Aortic smooth muscle cell (primary cell): ENCODE data around the gene DUSP28. TPM values are rescaled to one million over a fixed set of nuclear protein-coding genes. Genes with fewer than 3 reads are reported as not detected.

Experiments
- total RNA-seq: library from RNA; depleted of rRNA; stranded (reverse); fragments of >200 nt; gene quantifications from 2 replicates; pipeline ENCODE4 v1.2.3, GENCODE V29; 2014

The DUSP28 gene, protein sequence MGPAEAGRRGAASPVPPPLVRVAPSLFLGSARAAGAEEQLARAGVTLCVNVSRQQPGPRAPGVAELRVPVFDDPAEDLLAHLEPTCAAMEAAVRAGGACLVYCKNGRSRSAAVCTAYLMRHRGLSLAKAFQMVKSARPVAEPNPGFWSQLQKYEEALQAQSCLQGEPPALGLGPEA
- 3.4 and 3.5 TPM in 2 replicates for total RNA-seq

DNA sequence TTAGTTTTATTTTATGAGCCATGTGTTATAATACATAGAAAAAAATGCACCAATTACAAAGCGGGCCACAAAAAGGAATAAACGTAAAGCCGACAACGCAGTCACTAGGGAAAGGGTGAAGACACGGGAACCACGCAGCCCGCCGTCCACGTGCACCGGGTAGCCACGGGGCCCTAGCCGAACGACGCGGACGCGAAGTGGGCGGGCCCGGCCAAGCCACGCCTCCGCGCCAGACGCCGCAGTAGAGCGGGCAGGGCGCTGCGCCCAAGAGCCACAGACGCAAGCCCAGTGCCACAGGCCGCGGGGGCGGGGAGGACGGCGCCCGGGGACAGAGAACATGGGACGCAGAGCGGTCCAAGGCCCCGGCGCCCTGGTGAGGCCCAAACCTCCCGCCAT is at the start of gene DUSP28:
DUSP28 (plus strand) TSS at position 274 of the 396 bp plus-strand sequence. CDS start 328 bp downstream, outside the sequence.

DNA sequence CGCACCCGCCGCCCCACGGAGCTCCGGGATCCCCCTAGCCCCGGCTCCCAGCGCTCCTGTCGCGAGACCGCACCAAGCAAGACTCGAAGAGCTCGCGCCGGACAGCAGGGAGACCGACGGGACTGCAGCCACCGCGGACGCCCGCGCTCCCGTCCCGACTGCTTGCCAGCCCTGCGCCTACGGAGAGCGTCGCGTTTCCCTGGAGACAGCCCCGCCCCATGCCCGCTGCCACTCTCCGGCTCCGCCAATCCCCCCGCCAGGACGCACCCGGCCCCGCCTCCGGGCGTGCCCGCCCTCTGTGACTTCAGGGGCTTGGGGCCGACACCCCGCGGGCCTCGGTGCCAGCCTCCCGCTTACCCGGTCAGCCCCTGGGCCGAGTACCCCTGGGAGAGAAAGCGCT is 2.3 kb upstream of the DUSP28 start, which contains the start of gene ANKMY1:
ANKMY1 (minus strand) TSS at position 181 of the 400 bp plus-strand sequence. CDS start 653 bp downstream, outside the sequence.

GRCh38 chr2:240567872-240568677 is 7.9 kb downstream of the DUSP28 start, which contains the start of gene RNPEPL1:
Gene RNPEPL1, plus strand, starts transcription at chr2:240568484. Its CDS starts 103 bp downstream, at chr2:240568587.

DNA sequence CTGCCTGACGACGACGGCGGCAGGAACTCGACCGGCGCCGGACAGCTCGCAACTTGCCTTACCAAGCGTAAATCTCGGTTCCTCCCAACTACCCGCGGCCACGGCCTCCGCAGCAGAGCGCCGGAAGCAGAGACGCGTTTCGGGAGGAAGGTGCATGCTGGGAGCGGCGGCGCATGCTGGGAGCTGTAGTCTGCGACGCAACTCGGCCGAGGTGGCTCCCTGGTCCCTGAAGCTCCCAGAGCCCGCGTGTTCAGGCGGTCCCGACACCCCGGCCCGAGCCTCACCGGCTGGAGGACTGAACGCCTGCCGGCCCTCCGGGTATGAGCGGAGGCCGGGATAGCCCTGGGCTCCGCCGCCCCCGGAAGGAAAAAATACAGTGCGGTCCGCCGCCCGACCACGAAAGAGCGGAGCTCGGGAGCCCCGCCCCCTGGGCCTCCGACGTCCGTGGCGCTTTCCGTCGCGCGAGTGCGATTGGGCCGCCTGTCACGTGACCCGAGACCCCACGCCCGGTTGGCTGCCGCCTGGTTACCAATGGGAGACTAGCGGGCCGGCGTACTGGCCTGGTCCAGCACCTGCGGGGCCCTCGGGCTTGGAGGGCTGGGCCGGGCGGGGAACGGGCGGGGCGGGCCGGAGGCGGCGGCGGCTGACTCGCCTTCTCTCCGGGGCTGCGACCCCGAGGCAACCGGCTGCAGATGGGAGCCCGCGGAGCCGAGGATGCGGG is 26.2 kb downstream of the DUSP28 start, which contains the start of gene CAPN10:
CAPN10 (plus strand) TSS at position 537 of the 721 bp plus-strand sequence; CDS start at position 715, 178 bp downstream.

Other genes starting within 250 kb of the DUSP28 start
- 71.6 and 107 TPM in 2 replicates for gene GPC1, start 124.7 kb upstream of the DUSP28 start, total RNA-seq
- 5.0 and 5.5 TPM in 2 replicates for gene ANKMY1, start 2.4 kb upstream of the DUSP28 start, total RNA-seq
- gene RNPEPL1, start 8.1 kb downstream of the DUSP28 start, total RNA-seq: 11.1 and 17.8 TPM in 2 replicates
- 19.0 and 22.3 TPM in 2 replicates for gene CAPN10, start 26.4 kb downstream of the DUSP28 start, total RNA-seq
- gene GPR35, start 65.1 kb downstream of the DUSP28 start, total RNA-seq: 0.19 and 0.26 TPM in 2 replicates
- not detected in 2 replicates for gene AQP12B, start 122.5 kb downstream of the DUSP28 start, total RNA-seq
- not detected in 2 replicates for gene AQP12A, start 131.5 kb downstream of the DUSP28 start, total RNA-seq